Suppressor macrophage treated with lipopolysaccharide for 1 hour (primary cell): ENCODE data around the gene SSU72.

Source experiments
- DNase-seq, 3 donors: peaks; one replicate each; pipeline ENCODE4 v3.0.0-alpha.2; 2020 to 2022

The SSU72 gene

GRCh38 chr1:1574721-1575537 lies at the start of gene SSU72:
Gene SSU72 (minus strand): TSS chr1:1574863. CDS start chr1:1574557, 306 bp downstream.
- DNase-seq: peak; percentile 96 to 98 (median 97)

DNA sequence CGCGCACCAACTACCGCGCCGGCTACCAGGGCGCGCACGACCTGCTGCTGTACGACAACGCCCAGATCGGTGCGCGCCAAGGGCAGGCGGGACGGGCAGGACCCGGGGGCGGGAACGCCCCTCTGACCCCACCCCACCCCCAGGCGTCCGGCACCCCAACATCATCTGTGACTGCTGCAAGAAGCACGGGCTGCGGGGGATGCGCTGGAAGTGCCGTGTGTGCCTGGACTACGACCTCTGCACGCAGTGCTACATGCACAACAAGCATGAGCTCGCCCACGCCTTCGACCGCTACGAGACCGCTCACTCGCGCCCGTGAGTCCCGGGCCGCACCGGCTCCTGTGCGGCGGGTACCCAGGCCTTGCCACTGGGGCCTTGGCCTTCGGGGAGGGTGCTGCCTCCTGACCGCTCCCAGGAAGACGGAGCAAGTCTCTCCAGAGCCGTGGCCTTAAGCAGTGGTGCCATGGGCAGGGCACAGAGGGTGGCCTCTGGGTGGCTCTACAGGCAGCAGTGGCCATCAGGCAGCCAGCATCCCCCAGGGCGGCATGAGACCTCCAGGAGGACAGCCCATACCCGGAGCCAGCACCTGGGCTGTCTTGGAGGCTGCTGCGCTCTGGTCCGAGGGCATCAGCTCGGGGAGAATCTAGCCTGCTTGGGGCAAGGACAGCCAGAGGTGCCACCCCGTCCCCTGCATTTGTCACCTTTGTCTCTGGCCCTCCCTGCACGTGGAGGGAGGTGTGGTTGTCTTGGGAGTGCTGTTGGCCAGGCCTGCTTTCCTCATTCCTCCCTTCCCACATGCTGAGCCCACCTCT lies 49.2 kb upstream of the SSU72 start:
- DNase-seq: no peak

GRCh38 chr1:1623181-1623630 lies 48.5 kb upstream of the SSU72 start:
- DNase-seq: no peak

DNA sequence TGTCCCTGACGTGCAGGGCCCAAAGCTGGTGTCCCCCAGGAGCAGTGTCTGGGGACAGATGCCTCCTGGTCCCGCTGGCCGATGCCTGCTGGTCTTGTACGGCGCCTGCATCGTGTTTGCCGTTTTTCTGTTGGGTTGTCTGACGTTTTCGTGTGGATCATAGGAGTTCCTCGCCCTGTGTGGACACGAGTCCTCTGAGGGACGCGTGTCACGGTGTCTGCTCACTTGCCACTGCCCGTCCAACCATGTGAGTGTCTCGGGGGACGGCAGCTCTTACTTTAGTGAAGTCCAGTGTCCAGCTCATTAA lies 48.1 kb upstream of the SSU72 start:
- no peak for DNase-seq

DNA sequence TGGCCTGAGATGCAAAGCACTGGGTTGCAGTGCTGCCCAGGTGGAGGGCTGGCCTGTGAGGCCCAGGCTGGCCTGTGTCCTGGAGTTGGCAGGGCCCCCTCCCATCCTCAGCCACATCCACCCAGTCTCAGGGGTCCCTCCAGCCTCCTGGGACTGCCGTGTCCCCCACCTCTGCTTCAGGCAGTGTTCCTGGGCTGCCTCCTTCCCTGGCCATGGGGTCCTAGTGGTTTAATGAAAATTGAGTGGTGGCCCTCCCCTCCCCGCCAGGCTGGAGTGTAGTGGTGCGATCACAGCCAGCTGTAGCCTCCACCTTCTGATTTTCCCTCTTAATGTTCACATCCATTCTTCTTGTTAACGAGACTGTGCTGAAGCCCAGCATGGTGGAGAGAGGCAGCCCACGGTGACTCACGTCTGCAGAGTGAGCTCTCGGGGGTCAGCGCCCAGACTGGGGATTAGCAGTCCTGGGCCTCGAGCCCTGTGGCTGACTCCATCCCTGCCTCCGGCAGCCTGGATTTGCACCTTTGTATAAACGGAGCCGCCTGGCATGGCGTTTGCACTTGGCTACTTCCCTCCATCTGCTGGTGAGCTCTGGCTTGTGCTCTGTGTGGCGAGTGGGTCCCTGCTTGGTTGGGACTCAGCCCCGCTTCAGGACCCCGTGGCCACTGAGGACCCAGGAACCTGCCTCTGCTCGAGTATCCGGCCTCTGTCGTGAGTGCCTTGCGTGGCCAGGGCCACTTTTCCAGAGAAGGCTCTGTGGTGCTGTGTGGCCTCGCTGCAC lies 47.5 kb upstream of the SSU72 start:
- DNase-seq: no peak

DNA sequence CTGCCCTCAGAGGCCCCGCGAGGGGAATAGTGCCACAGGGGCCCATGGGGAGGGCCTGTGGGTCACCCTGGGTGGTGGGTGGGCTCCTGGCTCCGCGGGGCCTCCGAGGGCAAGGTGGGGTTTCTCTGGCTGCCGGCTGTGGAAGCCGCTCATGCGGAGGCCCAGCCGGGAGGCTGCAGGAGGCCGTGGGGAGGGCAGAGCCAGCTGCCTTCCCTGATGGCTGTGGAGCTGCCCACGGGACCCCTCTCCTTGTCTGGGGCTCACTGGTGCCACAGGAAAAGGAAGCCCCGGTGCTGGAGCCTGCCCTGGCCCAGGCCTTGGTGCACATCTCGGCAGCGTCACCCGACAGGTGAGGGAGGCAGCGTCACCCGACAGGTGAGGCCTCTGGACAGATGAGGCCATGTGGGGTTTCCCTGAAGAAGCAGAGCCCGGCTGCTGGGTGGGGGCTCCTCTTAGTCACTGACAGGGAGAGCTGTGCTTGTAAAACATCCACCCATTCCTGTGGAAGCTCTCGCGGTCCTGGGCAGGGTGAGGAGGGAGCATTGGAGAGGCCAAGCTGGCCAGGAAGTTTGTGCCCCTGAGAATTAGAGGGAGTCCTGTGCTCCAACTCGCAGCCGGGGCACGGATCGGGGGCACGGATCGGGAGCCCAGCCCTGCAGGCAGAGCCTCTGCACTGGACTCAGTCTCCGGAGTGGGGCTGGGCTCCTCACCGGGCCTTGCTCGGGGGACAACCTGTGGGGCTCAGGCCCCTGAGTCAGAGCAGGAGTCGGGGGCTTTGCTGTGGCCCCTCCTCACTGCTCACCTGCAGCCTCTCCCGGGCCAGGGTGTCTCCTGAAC lies 46.7 kb upstream of the SSU72 start:
- DNase-seq: no peak

DNA sequence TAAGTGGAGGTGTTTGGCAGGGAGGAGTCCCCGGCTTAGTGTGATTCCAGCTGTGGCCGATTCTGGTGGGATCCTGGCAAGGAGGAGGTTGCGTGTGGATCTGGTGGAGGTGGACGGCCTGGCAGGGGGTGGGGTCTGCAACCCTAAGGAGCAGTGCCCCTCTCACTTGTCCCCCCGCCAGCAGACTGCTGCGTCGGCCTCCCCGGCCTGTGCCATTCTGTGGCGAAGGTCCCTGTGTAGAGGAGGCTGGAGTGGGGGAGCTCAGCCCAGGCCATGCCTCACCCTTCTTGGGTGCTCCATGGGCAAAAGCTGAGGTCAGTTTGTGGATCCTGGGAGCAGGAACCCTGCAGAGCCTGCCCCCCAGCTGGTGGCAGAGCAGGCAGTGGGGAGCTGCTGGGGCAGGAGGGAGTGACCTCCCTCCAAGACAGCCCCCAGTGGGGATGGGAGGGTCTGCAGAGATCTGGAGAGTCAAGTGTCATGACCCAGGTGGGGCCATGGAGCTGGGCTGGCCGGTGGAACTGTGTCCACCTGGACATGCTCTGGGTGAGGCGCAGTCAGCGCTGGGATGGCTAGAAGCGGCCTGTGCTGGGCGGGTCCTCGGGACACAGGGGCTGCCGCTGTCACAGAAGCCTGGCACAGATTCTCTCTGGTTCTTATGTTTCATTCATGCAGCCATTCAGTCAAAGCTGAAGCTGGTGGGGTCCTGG lies 45.9 kb upstream of the SSU72 start:
- no peak for DNase-seq

DNA sequence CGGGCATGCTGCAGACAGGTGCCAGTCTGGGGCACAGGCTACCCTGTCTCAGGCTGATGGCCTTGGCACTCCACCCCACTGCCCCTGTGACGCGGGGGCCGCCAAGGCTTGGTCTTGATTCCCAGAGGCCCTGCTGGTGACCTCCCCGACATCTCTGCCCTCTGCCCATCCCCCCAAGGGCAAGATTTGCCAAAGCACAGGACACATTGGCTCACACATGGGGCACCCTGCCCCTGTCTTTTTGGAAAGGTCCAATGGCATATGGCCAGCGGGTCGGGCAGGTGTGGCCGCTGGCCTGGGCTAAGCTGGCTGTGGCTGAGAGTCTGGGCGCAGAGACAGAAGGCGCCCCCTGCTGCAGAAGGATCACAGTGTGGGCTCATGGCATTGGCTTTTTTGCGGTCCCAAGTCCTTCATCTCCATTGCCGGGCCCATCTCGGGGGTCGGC lies 45.3 kb upstream of the SSU72 start:
- DNase-seq: peak; percentile 27 to 52 (median 32)

DNA sequence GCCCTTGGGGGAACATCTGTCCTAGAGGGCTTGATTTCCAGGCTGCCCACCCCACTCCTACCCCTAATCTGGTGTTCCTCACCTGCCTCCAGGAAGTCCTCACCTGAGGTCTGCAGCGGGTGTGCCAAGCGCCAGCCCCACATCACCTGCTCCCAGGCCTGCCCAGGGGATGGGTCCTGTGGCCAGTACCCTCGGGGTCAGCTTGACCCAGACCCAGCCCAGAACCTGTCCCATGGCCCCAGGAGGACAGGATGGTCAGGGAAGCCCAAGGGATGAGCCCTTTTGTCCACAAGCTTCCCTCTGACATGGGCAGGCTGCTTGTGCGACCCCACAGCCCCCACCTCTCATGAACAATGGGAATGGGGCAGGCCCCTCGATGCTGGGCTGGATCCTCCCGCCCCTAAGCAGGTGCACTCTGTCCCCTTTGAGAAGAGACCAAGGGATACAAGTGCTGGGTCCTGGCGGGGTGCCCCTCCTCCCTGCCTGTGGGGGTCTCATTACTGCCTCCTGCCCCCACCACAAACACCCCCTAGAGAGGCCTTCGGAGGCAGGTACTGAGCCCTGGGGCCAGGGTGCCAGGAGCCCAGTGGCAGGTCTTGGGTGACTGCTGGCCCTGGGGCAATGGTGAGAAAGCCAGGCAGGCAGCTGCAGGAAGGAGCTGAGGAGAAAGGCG lies 43.9 kb upstream of the SSU72 start:
- DNase-seq: no peak

- no peak for DNase-seq
Measured at GRCh38 chr1:1617925-1618324, 43.3 kb upstream of the SSU72 start.

- no peak for DNase-seq
Measured at GRCh38 chr1:1617516-1617915, 42.9 kb upstream of the SSU72 start.

DNA sequence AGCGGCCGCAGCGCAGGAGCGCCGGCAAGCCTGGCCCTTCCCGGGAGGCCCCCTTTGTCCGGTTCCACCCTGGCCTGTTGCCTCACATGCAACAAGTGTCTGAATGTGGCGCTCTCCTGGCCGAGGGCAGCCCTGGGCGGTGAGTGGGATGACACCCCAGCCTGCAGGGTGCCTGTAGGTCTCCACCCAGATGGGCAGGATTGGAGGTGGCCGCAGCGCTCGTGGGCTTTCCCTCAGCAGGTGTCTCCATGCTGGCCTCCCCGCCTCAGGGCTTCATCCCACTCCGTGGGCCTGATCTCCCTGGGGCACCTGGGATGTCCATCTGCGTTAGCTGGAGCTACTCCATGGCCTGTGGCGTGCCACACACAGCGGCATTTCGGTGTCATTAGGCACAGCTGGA lies 42.2 kb upstream of the SSU72 start:
- DNase-seq: no peak

- peak; percentile 49 to 78 (median 51) for DNase-seq
Measured at GRCh38 chr1:1616045-1616790, 41.6 kb upstream of the SSU72 start.

DNA sequence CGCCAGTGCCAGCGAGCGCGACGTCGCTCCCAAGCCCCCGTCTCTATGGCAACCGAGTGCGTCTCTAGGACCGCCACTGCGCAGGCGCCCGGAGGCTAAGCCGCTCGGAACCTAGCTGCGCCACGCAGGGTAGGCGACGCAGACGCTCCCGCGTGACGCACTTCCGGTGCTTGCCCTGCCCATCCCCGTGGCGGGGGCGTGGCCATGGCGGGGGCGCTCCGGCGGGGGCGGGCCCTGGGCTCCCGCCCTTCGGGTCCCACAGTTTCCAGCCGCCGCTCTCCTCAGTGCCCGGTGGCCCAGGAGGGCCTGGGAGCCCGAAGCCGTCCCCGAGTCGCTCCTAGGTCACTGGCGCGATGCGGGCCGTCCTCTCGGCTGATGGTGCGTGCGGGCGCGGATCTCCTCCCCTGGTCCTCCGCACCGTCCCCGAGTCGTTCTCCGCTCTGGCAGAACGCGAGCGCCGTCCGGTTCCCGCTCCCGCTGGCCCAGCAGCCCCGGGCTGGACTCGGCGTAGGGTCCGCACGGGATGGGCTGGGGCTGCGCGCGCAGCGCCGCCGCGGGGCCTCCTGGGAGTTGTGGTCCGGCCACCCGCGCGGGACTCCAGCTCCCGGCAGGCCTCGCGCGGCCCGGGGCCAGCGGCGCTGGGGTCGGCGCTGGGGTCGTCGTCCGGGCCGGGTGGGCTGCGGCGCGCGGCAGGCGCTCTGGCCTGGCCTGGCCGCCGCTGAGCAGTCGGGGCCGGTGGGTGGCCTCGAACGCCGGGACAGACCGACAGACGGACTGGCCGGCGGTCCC lies 40.8 kb upstream of the SSU72 start, which contains the start of gene MIB2:
Gene MIB2 (plus strand): TSS at position 245 of the 789 bp plus-strand sequence. CDS start 7,953 bp downstream, outside the sequence.
- DNase-seq: peak; percentile 98 to 99 (median 99)

GRCh38 chr1:1614954-1615255 lies 40.2 kb upstream of the SSU72 start:
- DNase-seq: no peak

DNA sequence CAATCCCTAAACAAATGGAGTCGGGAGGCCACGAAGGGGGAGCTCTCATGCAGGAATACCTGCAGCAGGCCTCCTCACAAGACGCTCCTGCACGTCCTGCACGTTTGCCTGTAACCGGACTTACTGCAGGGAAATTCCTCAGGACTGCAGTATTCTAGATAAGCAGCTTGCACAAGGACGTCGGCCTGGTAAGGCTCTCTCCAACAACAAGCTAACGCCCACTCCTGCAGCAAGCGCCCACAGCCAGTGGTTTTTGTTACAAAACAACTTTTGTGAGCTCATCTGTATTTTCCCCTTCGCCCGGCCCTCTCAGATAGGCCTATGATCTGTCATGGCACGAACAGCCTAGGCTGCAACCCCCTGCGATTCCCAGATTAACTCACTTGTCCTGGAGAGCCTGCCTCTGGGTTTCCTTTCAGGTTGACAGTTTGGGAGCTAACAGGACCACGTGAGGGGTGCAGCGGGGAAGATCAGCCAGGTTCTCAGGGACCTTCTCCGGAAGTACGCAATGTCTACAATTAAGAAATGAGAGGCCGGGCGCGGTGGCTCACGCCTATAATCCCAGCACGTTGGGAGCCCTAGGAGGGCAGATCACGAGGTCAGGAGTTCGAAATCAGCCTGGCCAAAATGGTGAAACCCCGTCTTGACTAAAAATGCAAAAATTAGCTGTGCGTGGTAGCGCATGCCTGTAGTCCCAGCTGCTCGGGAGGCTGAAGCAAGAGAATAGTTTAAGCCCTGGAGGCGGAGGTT lies 39.7 kb upstream of the SSU72 start:
- peak; percentile 92 to 98 (median 95) for DNase-seq

GRCh38 chr1:1613509-1614082 lies 38.9 kb upstream of the SSU72 start:
- DNase-seq: no peak

GRCh38 chr1:1612104-1612400 lies 37.4 kb upstream of the SSU72 start:
- no peak for DNase-seq

GRCh38 chr1:1610796-1611195 lies 36.1 kb upstream of the SSU72 start:
- no peak for DNase-seq
